ENCODE data around the gene SSTR5. TPM values are rescaled to one million over a fixed set of nuclear protein-coding genes. Genes with fewer than 3 reads are reported as not detected.

SSTR5 gene
- total and polyA plus RNA-seq, 2 of the 4 experiments (the other 2 are of a cell fraction), result not detected

- no peak overlapping the region for H3K14ac ChIP-seq (replicated peaks; ENCODE audit: low read depth, low read length)
- no peak overlapping the region for H3K4me2 ChIP-seq (ENCODE audit: low read depth, low read length)
- H4K91ac ChIP-seq (ENCODE audit: insufficient read depth, low read depth, low read length), result no peak overlapping the region
- H2BK20ac ChIP-seq (ENCODE audit: low read depth, low read length), result no peak overlapping the region
- H2BK15ac ChIP-seq (ENCODE audit: low read depth, low read length), result no peak overlapping the region
- no peaks in the 10 kb centered on the region; the same call in 1 of the 2 replicates for H3K9me3 ChIP-seq (ENCODE audit: control insufficient read depth, insufficient read depth, low read length)
- TF ChIP-seq NFE2L2 (IDR thresholded peaks at IDR 0.05; ENCODE audit: low read depth, low read length) (no peak), USF2 (IDR thresholded peaks at IDR 0.05; ENCODE audit: low read depth, low read length) (no peak), CHD1 (IDR thresholded peaks at IDR 0.05; ENCODE audit: low read depth, low read length) (no peak), RFX5 (IDR thresholded peaks at IDR 0.05; ENCODE audit: low read depth, low read length) (no peak), CEBPB (IDR thresholded peaks at IDR 0.05; ENCODE audit: low read depth, low read length) (no peak), MAZ (IDR thresholded peaks at IDR 0.05; ENCODE audit: borderline replicate concordance, low read depth, low read length) (no peak), BHLHE40 (IDR thresholded peaks at IDR 0.05; ENCODE audit: low read depth, low read length) (no peak), SMC3 (IDR thresholded peaks at IDR 0.05; ENCODE audit: low read depth, low read length) (no peak)
- H3K23ac ChIP-seq (ENCODE audit: low read depth, low read length), result no peak overlapping the region
- H3K4me1 ChIP-seq (ENCODE audit: control insufficient read depth, insufficient read depth, low read length), result no peaks in the 10 kb centered on the region
- ChIA-PET POLR2A (ENCODE audit: unreplicated experiment) (no interaction called here), CTCF (no interaction called here)
- H2BK5ac ChIP-seq (ENCODE audit: low read depth, low read length, poor library complexity, severe bottlenecking), result no peak overlapping the region
- H2AK5ac ChIP-seq (ENCODE audit: low read depth, low read length), result no peak overlapping the region
- H3K27ac ChIP-seq (ENCODE audit: insufficient read depth, low read length), result no peak overlapping the region
- DNase-seq, result no peak
- dilution Hi-C loops (cut with HindIII; ENCODE audit: low sequenced_read_pairs, unreplicated experiment) (no loop called here), in situ Hi-C loops (cut with MboI; ENCODE audit: low sequenced_read_pairs) (no loop called here), intact Hi-C loops (cut with micrococcal nuclease) (no loop called here)
- no peaks in the 10 kb centered on the region for H3K79me1 ChIP-seq (ENCODE audit: low read depth in 1 of 2, low read length in 2 of 2)
- no peak overlapping the region for H3K9ac ChIP-seq (ENCODE audit: low read depth, low read length)
- BruUV-seq (replicated peaks), result no TSS peak
- H2AFZ ChIP-seq (replicated peaks; ENCODE audit: low read length, poor library complexity), result no peak overlapping the region
- H4K20me1 ChIP-seq (ENCODE audit: insufficient read depth, low read length), result peaks cover 2% of the 10 kb centered on the region
- no peak overlapping the region for H3K4ac ChIP-seq (ENCODE audit: low read depth, low read length)
- no peak overlapping the region for H2BK120ac ChIP-seq (ENCODE audit: low read depth, low read length)
- H3K18ac ChIP-seq (ENCODE audit: low read depth, low read length), result no peak overlapping the region
- no peak overlapping the region for H3K4me3 ChIP-seq (ENCODE audit: insufficient read depth, low read depth, low read length)
- no peak overlapping the region for H4K5ac ChIP-seq (ENCODE audit: low read depth, low read length)
- no peak overlapping the region for H2AK9ac ChIP-seq (replicated peaks; ENCODE audit: low read depth, low read length, poor library complexity)
- no peaks in the 10 kb centered on the region for H3K36me3 ChIP-seq (ENCODE audit: control insufficient read depth, insufficient read depth, low read length)
- no peak overlapping the region for H3K56ac ChIP-seq (ENCODE audit: extremely low read depth, insufficient read depth, low read length)
- H3K27me3 ChIP-seq (ENCODE audit: control insufficient read depth, insufficient read depth, low read length), result peaks cover 27% of the 10 kb centered on the region; the same call in 1 of the 2 replicates
- ATAC-seq (ENCODE audit: low read depth), result no peak
- H3K9me1 ChIP-seq (ENCODE audit: insufficient read depth, low read length), result no peaks in the 10 kb centered on the region
- WGBS, 2 experiments (ENCODE audit: extremely low coverage in 2 of 2, insufficient read length in 1 of 2), result 80% methylated on average over 8 of the region's 22 CpGs; no CpG with 5 or more reads in 1 of the 2 experiments
- H4K8ac ChIP-seq (ENCODE audit: low read depth in 2 of 2, low read length in 2 of 2), result no peak overlapping the region
Observed at GRCh38 chr16:1027501-1027815, 45.1 kb upstream of the SSTR5 start.

Measured in IMR-90 (cell line).